Activated naive CD8-positive, alpha-beta T cell treated with anti-CD3 and anti-CD28 coated beads, Interleukin-2, amount 10 ng/mL, durations not matched to agents 7 days and 5 days (primary cell): ENCODE results near the gene ZDHHC6. TPM values are rescaled to one million over a fixed set of nuclear protein-coding genes. Genes with fewer than 3 reads are reported as not detected.

Experiments
- ATAC-seq: fragments of 150-1000 bp; cut with Tn5 transposase; one replicate; pipeline ENCODE4 v1.10.0; 2021; ENCODE audit warnings: low read depth, moderate library complexity
- POLR2A ChIA-PET: fragments of 350-600 bp; sonication (Branson Sonifier 250); formaldehyde crosslinking; loops from one replicate; lab custom pipeline; 2021; ENCODE audit warnings: antibody characterized with exemption; lab: Charles Lee
- DNase-seq: peaks from one replicate; pipeline ENCODE4 v3.0.0; 2021
- H3K27ac Mint-ChIP-seq: one replicate; pipeline ENCODE4 v1.8.0; 2022; ENCODE audit warnings: mild to moderate bottlenecking, mixed read lengths
- H3K27me3 Mint-ChIP-seq: one replicate; pipeline ENCODE4 v1.8.0; 2022; ENCODE audit warnings: mild to moderate bottlenecking, moderate library complexity, mixed read lengths
- H3K36me3 Mint-ChIP-seq: one replicate; pipeline ENCODE4 v1.8.0; 2021; ENCODE audit warnings: mild to moderate bottlenecking, mixed read lengths
- H3K4me1 Mint-ChIP-seq: one replicate; pipeline ENCODE4 v1.8.0; 2021; ENCODE audit warnings: mixed read lengths
- H3K4me3 Mint-ChIP-seq: one replicate; pipeline ENCODE4 v1.8.0; 2022; ENCODE audit warnings: mild to moderate bottlenecking, moderate library complexity, mixed read lengths
- H3K9me3 Mint-ChIP-seq: one replicate; pipeline ENCODE4 v1.8.0; 2021; ENCODE audit warnings: mixed read lengths
- total RNA-seq, 2 experiments: library from RNA; stranded (reverse); gene quantifications; one replicate each; pipeline ENCODE4 v1.2.3, GENCODE V29; 2021

Gene ZDHHC6
- total RNA-seq, 2 experiments from 2014 or later: 48.1 to 51.8 TPM

DNA sequence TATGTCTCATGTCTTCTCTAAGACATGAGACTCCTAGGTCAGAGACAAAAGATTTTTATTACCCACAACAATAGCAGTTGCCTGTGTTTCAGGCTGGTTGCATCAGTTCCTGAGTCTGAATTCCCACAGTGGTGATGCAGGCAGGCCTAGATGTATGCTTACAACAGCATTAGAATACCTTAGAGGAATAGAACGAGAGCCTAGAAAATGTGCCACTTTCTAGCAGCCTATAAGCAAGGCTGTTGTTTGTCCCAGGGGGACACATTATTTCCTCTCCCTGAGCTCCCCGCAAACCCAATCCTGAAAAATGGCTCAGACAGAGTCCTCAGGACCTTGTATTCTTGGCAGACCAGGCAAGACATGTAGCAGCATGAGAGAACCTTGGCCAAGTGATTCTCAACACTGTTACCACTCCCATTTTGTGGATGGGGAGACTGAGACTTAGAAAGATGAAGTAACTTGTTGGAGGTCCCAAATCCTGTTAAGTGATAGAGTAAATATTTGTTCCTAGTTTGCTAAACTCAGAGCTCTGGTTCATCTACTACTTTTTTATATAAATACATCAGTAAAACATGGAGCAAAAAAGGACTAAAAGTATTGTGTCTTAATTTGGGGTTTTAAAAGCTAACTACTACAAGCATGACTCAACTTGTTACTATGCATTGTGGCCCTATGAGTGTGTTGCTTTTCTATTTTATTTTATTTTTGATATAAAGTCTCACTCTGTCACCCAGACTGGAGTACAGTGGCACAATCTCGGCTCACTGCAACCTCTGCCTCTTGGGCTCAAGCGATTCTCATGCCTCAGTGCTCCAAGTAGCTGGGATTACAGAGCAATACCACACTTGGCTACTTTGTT lies 14.5 kb upstream of the ZDHHC6 start:
- Mint-ChIP-seq H3K27me3 (no peaks in the 10 kb centered on the region), H3K27ac (peak overlapping the region; percentile 60), H3K4me1 (peaks cover 9% of the 10 kb centered on the region), H3K36me3 (peaks cover 32% of the 10 kb centered on the region), H3K9me3 (peaks cover 1% of the 10 kb centered on the region), H3K4me3 (no peak overlapping the region)
- peak; percentile 50 for ATAC-seq
- POLR2A ChIA-PET: no interaction called here
- no peak for DNase-seq

DNA sequence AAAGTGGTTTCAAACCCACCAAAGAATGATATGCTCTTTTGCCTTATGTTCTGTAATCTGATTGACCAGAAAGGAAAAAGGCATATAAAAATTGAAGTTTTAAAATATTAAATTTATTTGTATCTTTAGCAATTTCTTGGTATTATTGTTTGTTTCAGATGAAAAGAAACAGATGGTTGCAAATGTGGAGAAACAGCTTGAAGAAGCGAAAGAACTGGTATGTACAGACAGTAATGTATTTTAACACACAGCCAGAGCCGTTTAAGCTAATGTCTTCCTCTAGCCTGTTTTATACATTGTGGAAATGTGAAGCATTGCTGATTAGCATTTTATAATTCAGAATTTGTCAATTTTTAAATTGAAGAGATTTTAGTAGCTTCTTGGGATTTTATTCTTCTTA lies 13.7 kb upstream of the ZDHHC6 start:
- no peak for DNase-seq
- Mint-ChIP-seq H3K4me1 (peaks cover 9% of the 10 kb centered on the region), H3K27ac (no peak overlapping the region), H3K9me3 (peaks cover 1% of the 10 kb centered on the region), H3K27me3 (no peaks in the 10 kb centered on the region), H3K36me3 (peaks cover 29% of the 10 kb centered on the region), H3K4me3 (no peak overlapping the region)
- no peak for ATAC-seq
- POLR2A ChIA-PET: no interaction called here

GRCh38 chr10:112456533-112456932 lies 9.8 kb upstream of the ZDHHC6 start:
- Mint-ChIP-seq H3K4me1 (peaks cover 9% of the 10 kb centered on the region), H3K27ac (no peak overlapping the region), H3K4me3 (no peak overlapping the region), H3K9me3 (no peaks in the 10 kb centered on the region), H3K36me3 (peaks cover 13% of the 10 kb centered on the region), H3K27me3 (no peaks in the 10 kb centered on the region)
- ATAC-seq (no peak), DNase-seq (no peak)
- POLR2A ChIA-PET: interaction anchor here (1.0 kb wide), 1 partner anchor 9 kb away, joined by 3 read pairs; the partner anchor contains the start of gene VTI1A

DNA sequence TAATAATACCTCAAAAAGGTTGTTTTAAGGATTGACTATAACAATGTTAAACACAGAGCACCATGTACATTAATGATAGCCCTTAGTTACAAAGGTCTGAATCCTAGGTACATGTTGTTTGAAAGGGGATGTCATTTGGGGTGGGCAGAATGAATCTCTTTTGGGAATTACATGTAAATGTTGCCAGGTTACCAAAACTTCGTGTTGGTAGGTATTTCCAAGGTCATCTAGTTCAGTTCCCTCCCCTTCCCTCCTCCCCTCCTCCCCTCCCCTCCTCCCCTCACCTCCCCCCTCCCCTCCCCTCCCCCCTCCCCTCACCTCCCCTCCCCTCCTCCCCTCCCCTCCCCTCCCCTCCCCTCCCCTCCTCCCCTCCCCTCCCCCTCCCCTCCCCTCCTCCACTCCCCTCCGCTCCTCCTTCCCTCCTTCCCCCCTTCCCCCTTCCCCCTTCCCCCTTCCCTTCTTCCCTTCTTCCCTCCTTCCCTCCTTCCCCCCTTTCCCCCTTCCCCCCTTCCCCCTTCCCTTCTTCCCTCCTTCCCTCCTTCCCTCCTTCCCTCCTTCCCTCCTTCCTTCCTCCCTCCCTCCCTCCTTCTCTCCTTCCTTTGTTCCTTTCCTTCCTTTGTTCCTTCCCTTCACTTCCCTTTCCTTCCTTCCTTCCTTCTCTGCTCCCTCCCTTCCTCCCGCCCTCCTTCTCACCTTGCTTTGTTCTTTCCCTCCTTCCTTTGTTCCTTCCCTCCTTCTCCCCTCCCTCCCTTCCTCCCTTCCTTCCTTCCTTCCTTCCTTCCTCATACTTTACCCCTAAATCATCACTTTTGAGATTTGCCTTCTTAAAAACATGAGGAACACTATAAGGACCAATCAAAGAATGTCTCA lies 8.4 kb upstream of the ZDHHC6 start:
- no peaks in the 10 kb centered on the region for H3K9me3 Mint-ChIP-seq
- H3K4me1 Mint-ChIP-seq: peaks cover 9% of the 10 kb centered on the region
- no peak overlapping the region for H3K4me3 Mint-ChIP-seq
- DNase-seq: no peak
- H3K27me3 Mint-ChIP-seq: no peaks in the 10 kb centered on the region
- peaks cover 9% of the 10 kb centered on the region for H3K36me3 Mint-ChIP-seq
- peak overlapping the region; percentile 25 for H3K27ac Mint-ChIP-seq
- POLR2A ChIA-PET: no interaction called here
- no peak for ATAC-seq

DNA sequence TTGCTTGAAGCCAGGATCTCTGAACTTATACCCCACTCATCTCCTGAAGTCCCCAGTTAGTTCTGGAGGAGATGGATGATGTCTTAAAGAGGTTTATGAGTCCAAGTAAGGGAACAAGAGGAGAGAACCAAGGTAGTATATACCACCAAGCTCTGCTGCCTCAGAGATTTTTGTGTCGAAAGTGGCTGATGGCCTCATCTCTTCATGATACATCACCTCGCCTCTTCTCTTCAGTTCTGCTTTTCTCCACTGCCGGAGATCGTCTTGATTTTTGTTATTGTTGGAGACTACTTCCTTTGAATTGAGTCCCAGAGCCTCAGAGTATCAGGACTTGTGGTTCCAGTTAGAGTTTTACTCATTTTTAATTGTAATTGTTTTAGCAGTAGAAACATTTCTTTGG lies 2.2 kb upstream of the ZDHHC6 start:
- no peaks in the 10 kb centered on the region for H3K27me3 Mint-ChIP-seq
- POLR2A ChIA-PET: no interaction called here
- peaks cover 15% of the 10 kb centered on the region for H3K36me3 Mint-ChIP-seq
- H3K4me1 Mint-ChIP-seq: peaks cover 30% of the 10 kb centered on the region
- DNase-seq (no peak), ATAC-seq (no peak)
- H3K4me3 Mint-ChIP-seq: peak overlapping the region; percentile 47
- no peak overlapping the region for H3K27ac Mint-ChIP-seq
- no peaks in the 10 kb centered on the region for H3K9me3 Mint-ChIP-seq

- POLR2A ChIA-PET: interaction anchor here (0.8 to 1.8 kb wide), 6 partner anchors 9 to 83 kb away, joined by 3 to 21 read pairs (median 4); partner anchors contain the start of gene ACSL5
- H3K27me3 Mint-ChIP-seq: no peaks in the 10 kb centered on the region
- H3K4me1 Mint-ChIP-seq: peaks cover 33% of the 10 kb centered on the region
- H3K27ac Mint-ChIP-seq: peak overlapping the region; percentile 99
- peaks cover 14% of the 10 kb centered on the region for H3K36me3 Mint-ChIP-seq
- no peak for DNase-seq
- H3K4me3 Mint-ChIP-seq: peak overlapping the region; percentile 100
- no peaks in the 10 kb centered on the region for H3K9me3 Mint-ChIP-seq
- no peak for ATAC-seq
Observed at GRCh38 chr10:112447620-112447928, 860 bp upstream of the ZDHHC6 start.

DNA sequence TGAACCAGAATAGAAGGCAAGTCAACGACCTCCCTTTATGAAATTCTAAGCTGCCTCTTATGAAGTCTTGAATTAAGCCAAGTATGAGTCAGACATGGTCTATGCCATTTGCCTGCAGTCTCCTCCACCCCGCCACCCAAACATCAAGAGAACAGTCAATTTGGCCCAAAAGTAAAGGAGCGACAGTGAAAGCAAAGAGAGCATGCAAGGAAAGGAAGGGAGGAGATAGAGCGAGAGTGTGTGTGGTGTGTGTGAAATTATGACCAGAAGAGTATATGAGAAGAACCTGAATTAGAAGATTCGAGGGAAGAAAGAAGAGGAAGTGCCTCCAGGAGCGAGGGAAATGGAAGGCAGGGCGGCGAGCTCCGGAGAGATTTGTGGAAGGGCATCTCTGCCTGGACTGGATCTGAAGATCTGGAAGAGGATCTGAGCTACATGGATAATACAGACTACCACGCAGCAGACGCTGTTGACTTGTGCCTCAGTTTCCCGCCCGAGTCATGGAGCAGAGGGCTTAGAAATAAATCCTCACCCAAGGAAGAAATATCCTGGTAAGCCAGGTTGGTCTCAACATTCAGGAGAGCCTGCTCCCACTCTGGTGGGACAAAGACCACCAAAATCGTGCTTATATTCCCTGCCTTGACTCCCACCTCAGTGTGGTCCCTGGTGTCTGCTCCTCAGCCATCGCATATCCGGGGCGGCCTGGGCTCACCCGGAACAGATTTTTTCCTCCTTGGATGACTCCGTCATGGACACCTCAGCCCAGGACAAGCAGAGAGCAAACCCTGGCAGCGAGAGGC lies 459 bp downstream of the ZDHHC6 start:
- Mint-ChIP-seq H3K27ac (peak overlapping the region; percentile 99), H3K36me3 (peaks cover 18% of the 10 kb centered on the region), H3K4me3 (peak overlapping the region; percentile 100), H3K9me3 (no peaks in the 10 kb centered on the region), H3K4me1 (peaks cover 39% of the 10 kb centered on the region), H3K27me3 (no peaks in the 10 kb centered on the region)
- POLR2A ChIA-PET: interaction anchor here (0.6 to 1.8 kb wide), 3 partner anchors 15 to 71 kb away, joined by 3 to 21 read pairs (median 5); partner anchors contain the start of gene ACSL5
- DNase-seq (no peak), ATAC-seq (no peak)

- DNase-seq: no peak
- no peak for ATAC-seq
- peaks cover 34% of the 10 kb centered on the region for H3K4me1 Mint-ChIP-seq
- H3K36me3 Mint-ChIP-seq: peaks cover 20% of the 10 kb centered on the region
- POLR2A ChIA-PET: no interaction called here
- no peaks in the 10 kb centered on the region for H3K27me3 Mint-ChIP-seq
- H3K27ac Mint-ChIP-seq: peak overlapping the region; percentile 37
- no peak overlapping the region for H3K4me3 Mint-ChIP-seq
- no peaks in the 10 kb centered on the region for H3K9me3 Mint-ChIP-seq
Observed at GRCh38 chr10:112442063-112442462, 4.7 kb downstream of the ZDHHC6 start.

DNA sequence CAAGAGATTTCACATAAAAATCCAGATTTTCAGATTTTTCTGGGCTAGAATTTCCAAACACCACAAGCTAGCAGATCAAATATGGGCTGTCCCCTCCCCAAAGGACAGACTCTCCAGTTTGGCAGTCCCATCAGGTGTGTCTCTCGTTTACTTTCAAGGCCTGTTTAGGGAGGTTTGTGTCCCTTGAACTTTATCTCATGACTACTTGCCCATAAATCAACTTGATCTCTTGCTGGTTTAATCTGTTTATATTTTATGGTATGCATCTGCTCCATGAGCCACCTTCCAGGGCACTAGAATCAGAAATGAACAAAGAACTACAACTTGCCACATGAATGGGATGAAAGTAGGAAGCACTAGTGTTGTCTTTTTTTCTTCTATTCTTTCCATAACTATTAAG lies 5.2 kb downstream of the ZDHHC6 start:
- Mint-ChIP-seq H3K9me3 (no peaks in the 10 kb centered on the region), H3K27me3 (no peaks in the 10 kb centered on the region), H3K27ac (peak overlapping the region; percentile 21), H3K4me3 (no peak overlapping the region), H3K36me3 (peaks cover 20% of the 10 kb centered on the region), H3K4me1 (peaks cover 34% of the 10 kb centered on the region)
- DNase-seq: no peak
- POLR2A ChIA-PET: no interaction called here
- no peak for ATAC-seq

DNA sequence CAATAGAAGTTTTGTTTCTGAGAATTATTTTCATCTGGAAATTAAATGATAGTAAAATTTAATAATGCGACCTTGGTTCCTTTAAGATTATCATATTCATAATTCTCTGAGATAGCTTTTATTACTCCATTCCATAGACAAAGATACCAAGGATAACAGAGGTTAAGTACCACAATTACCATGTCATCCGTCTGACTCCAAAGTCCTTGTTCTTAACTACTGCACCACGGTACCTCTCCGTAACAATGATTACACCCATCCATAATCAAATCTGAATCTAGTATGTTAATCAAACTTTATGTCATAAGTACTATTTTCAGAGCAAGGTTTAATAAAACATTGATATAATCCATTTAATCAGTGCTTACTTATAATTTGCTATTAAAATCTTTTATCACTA lies 8.4 kb downstream of the ZDHHC6 start:
- peaks cover 14% of the 10 kb centered on the region for H3K36me3 Mint-ChIP-seq
- ATAC-seq (no peak), DNase-seq (no peak)
- no peaks in the 10 kb centered on the region for H3K9me3 Mint-ChIP-seq
- no peak overlapping the region for H3K4me3 Mint-ChIP-seq
- POLR2A ChIA-PET: no interaction called here
- no peak overlapping the region for H3K27ac Mint-ChIP-seq
- peaks cover 18% of the 10 kb centered on the region for H3K4me1 Mint-ChIP-seq
- no peaks in the 10 kb centered on the region for H3K27me3 Mint-ChIP-seq

DNA sequence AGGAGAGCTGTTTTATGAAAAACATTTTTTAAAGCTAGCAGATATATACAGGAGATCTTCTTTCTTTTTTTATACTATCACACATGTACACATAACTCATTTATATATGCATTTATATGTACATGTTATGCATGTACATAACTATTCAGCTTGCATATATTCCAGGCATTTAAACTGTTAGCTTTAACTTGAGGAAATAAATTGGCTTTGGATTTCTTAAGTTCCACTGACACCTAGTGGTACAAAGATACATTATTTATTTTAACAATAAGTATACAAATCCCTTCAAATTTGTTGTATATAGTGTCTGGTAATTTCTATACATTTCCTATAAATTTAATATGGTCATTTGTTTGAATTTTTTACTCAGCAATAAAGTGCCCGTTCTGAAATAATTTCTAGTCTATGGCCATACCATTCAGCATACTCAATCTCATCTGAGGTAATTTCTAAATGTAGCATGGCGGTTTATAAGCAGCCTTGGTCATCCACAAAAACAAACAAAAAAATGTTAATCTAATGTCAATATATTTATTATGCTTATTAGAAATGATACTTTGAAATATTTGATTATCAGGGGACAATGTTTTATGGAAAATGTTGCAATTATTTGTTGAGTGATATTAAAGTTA lies 11.6 kb downstream of the ZDHHC6 start:
- Mint-ChIP-seq H3K27ac (no peak overlapping the region), H3K36me3 (peaks cover 11% of the 10 kb centered on the region), H3K4me1 (peaks cover 5% of the 10 kb centered on the region), H3K4me3 (no peak overlapping the region), H3K27me3 (no peaks in the 10 kb centered on the region), H3K9me3 (no peaks in the 10 kb centered on the region)
- no peak for ATAC-seq
- DNase-seq: no peak
- POLR2A ChIA-PET: interaction anchor here (2.0 kb wide), 1 partner anchor 12 kb away, joined by 5 read pairs; the partner anchor contains the start of genes VTI1A and ZDHHC6

DNA sequence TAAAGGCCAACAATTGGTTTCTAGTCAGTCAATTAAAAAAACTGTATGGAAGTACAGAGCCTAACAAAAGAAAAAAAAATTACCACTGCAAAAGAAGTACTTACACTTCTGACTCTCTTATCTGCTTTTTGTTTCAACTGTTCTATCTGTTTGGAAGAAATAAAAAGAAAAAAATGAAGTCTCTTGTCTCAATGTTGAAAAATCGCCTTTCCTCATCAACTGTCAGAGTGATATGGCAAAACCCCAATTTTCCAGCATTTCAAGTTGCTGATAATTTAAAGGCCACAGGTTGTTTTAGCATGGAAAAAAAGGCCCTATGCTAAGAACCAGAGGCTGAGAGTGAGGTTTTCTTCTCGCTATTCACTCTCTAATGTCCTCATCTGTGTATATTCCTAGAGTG lies 13.6 kb downstream of the ZDHHC6 start:
- no peak for DNase-seq
- H3K4me1 Mint-ChIP-seq: peaks cover 3% of the 10 kb centered on the region
- H3K9me3 Mint-ChIP-seq: no peaks in the 10 kb centered on the region
- ATAC-seq: no peak
- no peaks in the 10 kb centered on the region for H3K27me3 Mint-ChIP-seq
- no peak overlapping the region for H3K4me3 Mint-ChIP-seq
- no peak overlapping the region for H3K27ac Mint-ChIP-seq
- peaks cover 13% of the 10 kb centered on the region for H3K36me3 Mint-ChIP-seq
- POLR2A ChIA-PET: no interaction called here
